AG04449 (cell line): ENCODE data around the gene IDE.

Experiments used
- CTCF ChIA-PET: fragments of 350-600 bp; formaldehyde crosslinking; extraction: SDS; loops from one replicate; lab custom pipeline; 2021; ENCODE audit warnings: antibody characterized with exemption; lab: Yijun Ruan, JAX
- POLR2A ChIA-PET: fragments of 400-600, 350-600 bp; formaldehyde crosslinking; extraction: SDS; loops from one replicate; lab custom pipeline; 2020; ENCODE audit warnings: antibody characterized with exemption, inconsistent platforms; lab: Yijun Ruan, JAX
- DNase-seq: peaks from one replicate; pipeline ENCODE4 v3.0.0-alpha.2; 2010; ENCODE audit warnings: low read depth, low spot score
- H3K4me3 ChIP-seq: 2 replicates; pipeline ENCODE4 v1.5.1; 2011; ENCODE audit warnings: low read depth, mild to moderate bottlenecking, control low read depth, low read length
- CTCF ChIP-seq: IDR thresholded peaks from one replicate; pipeline ENCODE4 v1.5.1; 2011; ENCODE audit warnings: mild to moderate bottlenecking, moderate library complexity, low read length, control low read depth, inconsistent platforms; ENCODE audit not compliant: insufficient read depth; ENCODE audit errors: missing control alignments

The IDE gene

DNA sequence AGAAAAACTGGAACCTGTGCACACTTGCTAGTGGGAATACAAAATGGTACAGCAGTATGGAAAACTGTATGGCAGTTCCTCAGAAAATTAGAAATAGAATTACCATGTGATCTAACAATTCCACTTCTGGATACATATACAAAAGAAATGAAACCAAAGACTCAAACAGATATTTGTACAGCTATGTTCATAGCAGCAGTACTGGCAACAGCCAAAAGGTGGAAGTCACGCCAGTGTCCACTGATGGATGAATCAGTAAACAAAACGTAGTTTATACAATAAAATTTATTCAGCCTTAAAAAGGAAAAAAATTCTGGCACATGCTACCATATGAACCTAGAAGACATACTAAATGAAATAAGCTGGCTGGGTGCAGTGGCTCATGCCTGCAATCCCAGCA lies 23.0 kb downstream of the IDE start:
- ChIA-PET CTCF (interaction anchor here (1.0 to 1.1 kb wide), 2 partner anchors 23 to 34 kb away, joined by 3 read pairs; partner anchors contain the start of gene IDE), POLR2A (no interaction called here)
- no peak overlapping the region for H3K4me3 ChIP-seq
- DNase-seq: no peak
- TF ChIP-seq CTCF: no peak

DNA sequence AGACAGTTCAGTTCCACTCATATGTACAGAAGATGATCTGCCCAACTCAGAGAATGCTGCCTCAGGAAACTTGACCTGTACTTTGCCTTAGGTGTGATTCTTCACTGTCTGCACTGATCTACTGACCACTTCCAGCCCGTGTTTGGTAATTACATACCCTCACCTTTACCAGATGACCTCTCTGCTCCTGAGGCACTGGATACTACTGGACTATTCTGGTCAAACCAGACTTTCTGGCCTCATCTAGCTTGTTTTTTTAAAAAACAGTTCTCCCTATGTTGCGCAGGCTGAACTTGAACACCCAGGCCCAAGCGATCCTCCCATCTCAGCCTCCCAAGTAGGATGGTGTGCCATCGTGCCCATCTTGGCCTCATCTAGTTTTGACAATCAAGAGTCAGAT lies 26.2 kb downstream of the IDE start:
- DNase-seq: no peak
- ChIA-PET POLR2A (no interaction called here), CTCF (no interaction called here)
- TF ChIP-seq CTCF: no peak
- no peak overlapping the region for H3K4me3 ChIP-seq

DNA sequence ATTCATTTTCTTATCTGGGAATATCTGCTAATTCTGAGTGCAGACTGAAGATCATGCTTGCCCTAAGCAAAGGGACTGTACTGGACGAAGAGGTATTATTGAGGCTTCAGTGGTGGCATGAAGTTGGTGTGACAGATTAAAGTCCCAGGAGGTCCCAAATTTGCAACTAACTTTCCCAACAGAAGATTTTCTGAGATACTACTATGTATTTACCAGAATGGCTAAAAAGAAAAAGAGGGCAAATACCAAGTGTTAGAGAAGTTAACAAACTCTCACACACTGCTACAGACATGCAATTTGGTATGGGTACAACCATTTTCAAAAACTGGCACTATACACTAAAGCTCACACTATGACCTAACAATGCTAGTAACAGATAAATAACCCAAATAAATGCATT lies 28.3 kb downstream of the IDE start:
- TF ChIP-seq CTCF: no peak
- CTCF ChIA-PET: interaction anchor here (1.3 to 4.0 kb wide), 2 partner anchors 28 to 29 kb away, joined by 3 to 18 read pairs; no protein-coding TSS in a partner anchor
- no peak for DNase-seq
- POLR2A ChIA-PET: no interaction called here
- H3K4me3 ChIP-seq: no peak overlapping the region

DNA sequence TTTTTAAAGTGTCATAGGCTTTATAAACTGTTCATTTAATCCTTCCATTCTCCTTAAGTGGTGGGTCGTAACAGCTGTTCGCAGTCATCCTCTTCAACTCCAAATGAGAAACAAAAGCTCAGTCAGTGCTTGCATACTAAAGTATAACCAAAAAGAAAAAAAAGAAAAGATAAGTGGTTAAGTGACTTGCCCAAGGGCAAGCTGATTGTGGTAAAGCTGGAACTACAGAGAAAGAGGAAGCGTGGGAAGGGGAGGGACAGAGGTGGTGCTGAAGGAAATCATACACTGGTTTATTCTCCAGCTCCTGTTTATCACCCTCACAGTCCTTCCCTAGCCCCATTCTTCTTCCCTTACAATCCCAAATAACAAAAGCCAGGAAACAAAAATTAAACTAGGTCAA lies 29.6 kb downstream of the IDE start:
- CTCF ChIA-PET: interaction anchor here (1.0 to 4.0 kb wide), 2 partner anchors 16 to 27 kb away, joined by 3 to 18 read pairs; no protein-coding TSS in a partner anchor
- POLR2A ChIA-PET: no interaction called here

DNA sequence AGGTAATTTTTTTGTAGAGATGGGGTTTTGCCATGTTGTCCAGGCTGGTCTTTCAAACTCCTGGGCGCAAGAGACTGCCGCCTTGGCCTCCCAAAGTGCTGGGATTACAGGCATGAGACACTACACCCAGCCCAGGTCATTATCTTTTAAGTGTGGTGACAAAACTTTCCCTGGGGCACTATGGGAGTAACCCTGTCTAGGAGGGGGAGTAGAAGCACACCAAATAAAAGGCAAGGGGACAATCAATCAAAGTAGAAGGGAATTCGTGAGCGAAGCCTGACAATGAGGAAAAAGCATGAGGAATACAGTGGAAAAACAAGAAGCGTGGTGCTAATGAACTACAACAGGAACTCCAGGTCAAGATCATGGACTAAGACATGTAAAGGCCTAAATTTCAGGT lies 31.4 kb downstream of the IDE start:
- no peak overlapping the region for H3K4me3 ChIP-seq
- no peak for TF ChIP-seq CTCF
- DNase-seq: no peak
- ChIA-PET CTCF (no interaction called here), POLR2A (no interaction called here)

More for the DNA sequence above, 29.6 kb downstream of the IDE start:
- DNase-seq: no peak
- no peak for TF ChIP-seq CTCF
- no peak overlapping the region for H3K4me3 ChIP-seq

GRCh38 chr10:92541583-92541982 lies 32.3 kb downstream of the IDE start:
- ChIA-PET CTCF (interaction anchor here (1.0 to 1.5 kb wide), 2 partner anchors 9 to 33 kb away, joined by 3 to 6 read pairs; no protein-coding TSS in a partner anchor), POLR2A (interaction anchor here (0.6 kb wide), 1 partner anchor 220 kb away, joined by 6 read pairs; no protein-coding TSS in a partner anchor)
- no peak for DNase-seq
- H3K4me3 ChIP-seq: no peak overlapping the region
- no peak for TF ChIP-seq CTCF
